GM06990 (cell line): ENCODE data around the gene TPM1.

Experiments
- DNase-seq: peaks from one replicate; pipeline ENCODE4 v3.0.0-alpha.2; 2011; ENCODE audit not compliant: insufficient read length; ENCODE audit errors: extremely low read depth
- H3K27me3 ChIP-seq: replicated peaks from 2 replicates; pipeline ENCODE4 v1.6.0; 2011; ENCODE audit warnings: low read length; ENCODE audit not compliant: control insufficient read depth, insufficient read depth
- H3K36me3 ChIP-seq: 2 replicates; pipeline ENCODE4 v1.5.1; 2011; ENCODE audit warnings: low read length; ENCODE audit not compliant: control insufficient read depth, insufficient read depth
- H3K4me3 ChIP-seq: replicated peaks from 2 replicates; pipeline ENCODE4 v1.5.1; 2011; ENCODE audit warnings: low read depth, mild to moderate bottlenecking, control low read depth, low read length
- TF ChIP-seq, protein P1 (sequence below): IDR thresholded peaks from 2 replicates; pipeline ENCODE4 v1.5.1; 2011; ENCODE audit warnings: low read length, control low read depth, mild to moderate bottlenecking, inconsistent platforms; ENCODE audit not compliant: insufficient read depth, poor library complexity, severe bottlenecking

The TPM1 gene

DNA sequence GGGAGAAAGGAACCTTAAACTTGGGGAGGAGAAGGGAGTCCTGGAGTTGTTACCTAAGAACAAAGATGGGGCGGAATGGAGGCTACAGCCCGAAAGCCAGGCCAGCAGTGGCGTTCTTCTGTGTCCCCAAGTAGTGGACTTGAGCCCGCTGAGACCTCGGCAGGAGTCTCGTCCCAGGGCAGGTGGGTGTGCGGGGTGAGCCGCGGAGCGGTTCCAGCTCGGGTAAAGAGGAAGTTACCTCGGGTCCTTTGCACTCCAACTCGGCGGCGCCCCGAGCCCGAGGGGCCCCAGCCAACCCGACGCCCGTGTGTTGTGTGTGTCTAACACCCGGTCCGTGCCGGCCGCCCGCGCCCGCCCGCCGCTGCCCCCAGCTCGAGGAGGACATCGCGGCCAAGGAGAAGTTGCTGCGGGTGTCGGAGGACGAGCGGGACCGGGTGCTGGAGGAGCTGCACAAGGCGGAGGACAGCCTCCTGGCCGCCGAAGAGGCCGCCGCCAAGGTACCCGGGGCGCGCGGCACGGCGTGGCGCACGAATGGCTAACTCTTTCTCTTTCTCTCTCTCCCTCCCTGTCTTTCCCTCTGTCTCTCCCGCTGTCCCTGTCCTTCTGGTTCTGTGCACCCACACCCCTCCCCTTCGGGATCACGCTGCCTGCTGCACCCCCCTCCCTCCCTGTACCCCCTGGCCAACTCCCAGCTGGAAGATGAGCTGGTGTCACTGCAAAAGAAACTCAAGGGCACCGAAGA is 959 bp downstream of the TPM1 start:
- TF ChIP-seq, protein P1, sequence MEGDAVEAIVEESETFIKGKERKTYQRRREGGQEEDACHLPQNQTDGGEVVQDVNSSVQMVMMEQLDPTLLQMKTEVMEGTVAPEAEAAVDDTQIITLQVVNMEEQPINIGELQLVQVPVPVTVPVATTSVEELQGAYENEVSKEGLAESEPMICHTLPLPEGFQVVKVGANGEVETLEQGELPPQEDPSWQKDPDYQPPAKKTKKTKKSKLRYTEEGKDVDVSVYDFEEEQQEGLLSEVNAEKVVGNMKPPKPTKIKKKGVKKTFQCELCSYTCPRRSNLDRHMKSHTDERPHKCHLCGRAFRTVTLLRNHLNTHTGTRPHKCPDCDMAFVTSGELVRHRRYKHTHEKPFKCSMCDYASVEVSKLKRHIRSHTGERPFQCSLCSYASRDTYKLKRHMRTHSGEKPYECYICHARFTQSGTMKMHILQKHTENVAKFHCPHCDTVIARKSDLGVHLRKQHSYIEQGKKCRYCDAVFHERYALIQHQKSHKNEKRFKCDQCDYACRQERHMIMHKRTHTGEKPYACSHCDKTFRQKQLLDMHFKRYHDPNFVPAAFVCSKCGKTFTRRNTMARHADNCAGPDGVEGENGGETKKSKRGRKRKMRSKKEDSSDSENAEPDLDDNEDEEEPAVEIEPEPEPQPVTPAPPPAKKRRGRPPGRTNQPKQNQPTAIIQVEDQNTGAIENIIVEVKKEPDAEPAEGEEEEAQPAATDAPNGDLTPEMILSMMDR: no peak
- DNase-seq: peak; percentile 30
- H3K27me3 ChIP-seq: peaks cover 1% of the 10 kb centered on the region
- no peaks in the 10 kb centered on the region for H3K36me3 ChIP-seq
- peak overlapping the region; percentile 5; the same call in 1 of the 2 replicates for H3K4me3 ChIP-seq

DNA sequence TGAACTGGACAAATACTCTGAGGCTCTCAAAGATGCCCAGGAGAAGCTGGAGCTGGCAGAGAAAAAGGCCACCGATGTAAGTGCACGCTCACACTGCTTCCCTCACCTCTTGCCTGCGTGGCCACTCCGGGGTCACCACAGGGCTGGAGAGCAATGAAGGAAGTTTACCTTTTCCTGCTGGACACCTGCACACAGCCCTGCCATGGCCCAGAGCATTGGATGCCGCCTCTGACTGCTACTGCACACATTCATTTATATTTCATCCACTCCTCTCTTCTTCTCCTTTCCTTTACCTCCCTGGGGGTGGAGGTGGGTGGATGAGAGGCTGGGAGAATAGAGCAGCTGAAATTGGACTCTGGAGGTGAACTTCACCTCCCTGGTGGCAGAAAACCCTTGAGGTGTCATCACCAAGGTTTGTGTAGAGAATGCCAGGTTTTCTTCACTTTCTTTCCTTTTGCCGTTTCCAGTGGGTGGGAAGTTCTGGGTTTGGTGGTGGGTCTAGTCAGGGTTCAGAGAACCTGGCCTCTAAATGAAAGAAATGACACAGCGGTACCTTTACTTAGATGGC is 1.6 kb downstream of the TPM1 start:
- DNase-seq: no peak
- peaks cover 4% of the 10 kb centered on the region for H3K27me3 ChIP-seq
- H3K36me3 ChIP-seq: no peaks in the 10 kb centered on the region
- TF ChIP-seq, protein P1: no peak
- H3K4me3 ChIP-seq: no peak overlapping the region; the same call in 1 of the 2 replicates

GRCh38 chr15:63044645-63045464 is 2.3 kb downstream of the TPM1 start:
- H3K36me3 ChIP-seq: no peaks in the 10 kb centered on the region
- TF ChIP-seq, protein P1: no peak
- DNase-seq: no peak
- no peak overlapping the region for H3K4me3 ChIP-seq
- peaks cover 4% of the 10 kb centered on the region for H3K27me3 ChIP-seq

GRCh38 chr15:63045465-63045840 is 2.9 kb downstream of the TPM1 start:
- DNase-seq: no peak
- Histone ChIP-seq H3K36me3 (no peaks in the 10 kb centered on the region), H3K4me3 (no peak overlapping the region), H3K27me3 (peaks cover 4% of the 10 kb centered on the region)
- TF ChIP-seq, protein P1: no peak

- no peak for DNase-seq
- TF ChIP-seq, protein P1: no peak
- Histone ChIP-seq H3K27me3 (peaks cover 4% of the 10 kb centered on the region), H3K4me3 (no peak overlapping the region), H3K36me3 (no peaks in the 10 kb centered on the region)
These were observed 3.3 kb downstream of the TPM1 start for GRCh38 chr15:63045879-63046278.
